ENCODE results near the gene RSAD2. TPM values are rescaled to one million over a fixed set of nuclear protein-coding genes. Genes with fewer than 3 reads are reported as not detected.

Gene RSAD2
- total and polyA plus RNA-seq, 9 of the 15 experiments (the other 6 are each of a cell fraction or from before 2014, with no cell fraction given): 0.15 to 1.4 (median 0.28) TPM

DNA sequence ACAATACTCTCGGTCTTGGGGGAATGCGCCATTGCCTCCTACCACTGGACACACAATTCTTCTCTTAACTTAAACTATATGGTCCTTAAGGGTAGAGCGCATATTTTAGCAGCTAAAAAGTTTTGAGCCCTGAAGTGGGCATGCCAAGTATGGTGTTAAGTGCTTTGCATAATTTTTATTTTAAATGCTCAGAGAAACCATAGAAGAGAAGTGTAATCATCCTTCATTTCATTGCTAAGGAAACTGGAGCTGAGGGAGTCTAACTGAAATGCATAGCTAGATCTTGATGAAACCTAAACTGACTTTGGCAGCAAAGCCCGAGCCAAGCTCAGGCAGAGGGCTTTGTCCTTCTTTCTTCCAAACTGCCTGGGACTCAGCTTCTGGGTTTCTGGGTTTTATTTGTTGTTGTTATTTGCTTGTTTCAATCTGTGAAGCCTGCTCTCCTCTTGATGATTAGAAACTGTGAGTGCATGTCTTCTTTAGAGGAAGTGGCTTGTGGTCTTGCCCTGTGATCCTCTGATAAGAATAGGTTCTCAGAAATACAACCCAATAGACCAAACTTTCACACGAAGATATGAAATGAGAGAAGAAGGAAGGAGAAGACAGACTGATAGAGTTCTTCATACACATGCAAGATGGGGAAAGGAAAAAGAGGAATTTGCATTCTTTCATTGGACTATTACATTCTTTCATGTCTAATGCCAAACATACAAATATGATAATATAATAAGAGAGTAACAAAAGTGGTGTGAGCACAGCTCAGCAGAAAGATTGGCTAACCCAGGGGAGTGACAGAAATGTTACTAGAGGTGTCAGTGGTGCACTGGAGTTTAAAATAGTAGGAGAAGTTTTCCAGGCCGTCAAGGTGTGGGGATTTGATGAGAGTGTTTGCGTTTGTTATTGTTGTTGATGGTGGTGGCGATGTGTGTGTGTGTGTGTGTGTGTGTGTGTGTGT, 32.1 kb downstream of the RSAD2 start (continued):
- TF ChIP-seq BCLAF1 (IDR thresholded peaks at IDR 0.05; ENCODE audit: borderline replicate concordance in 1 of 2, control insufficient read depth in 1 of 2, low read depth in 2 of 2, low read length in 1 of 2): no peak
- TF ChIP-seq DACH1 (IDR thresholded peaks at IDR 0.05; ENCODE audit: partially characterized antibody): no peak
- TF ChIP-seq, protein P1, sequence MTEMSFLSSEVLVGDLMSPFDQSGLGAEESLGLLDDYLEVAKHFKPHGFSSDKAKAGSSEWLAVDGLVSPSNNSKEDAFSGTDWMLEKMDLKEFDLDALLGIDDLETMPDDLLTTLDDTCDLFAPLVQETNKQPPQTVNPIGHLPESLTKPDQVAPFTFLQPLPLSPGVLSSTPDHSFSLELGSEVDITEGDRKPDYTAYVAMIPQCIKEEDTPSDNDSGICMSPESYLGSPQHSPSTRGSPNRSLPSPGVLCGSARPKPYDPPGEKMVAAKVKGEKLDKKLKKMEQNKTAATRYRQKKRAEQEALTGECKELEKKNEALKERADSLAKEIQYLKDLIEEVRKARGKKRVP (CRISPR knock-in tag; IDR thresholded peaks at IDR 0.05): no peak
- TF ChIP-seq, protein P2, sequence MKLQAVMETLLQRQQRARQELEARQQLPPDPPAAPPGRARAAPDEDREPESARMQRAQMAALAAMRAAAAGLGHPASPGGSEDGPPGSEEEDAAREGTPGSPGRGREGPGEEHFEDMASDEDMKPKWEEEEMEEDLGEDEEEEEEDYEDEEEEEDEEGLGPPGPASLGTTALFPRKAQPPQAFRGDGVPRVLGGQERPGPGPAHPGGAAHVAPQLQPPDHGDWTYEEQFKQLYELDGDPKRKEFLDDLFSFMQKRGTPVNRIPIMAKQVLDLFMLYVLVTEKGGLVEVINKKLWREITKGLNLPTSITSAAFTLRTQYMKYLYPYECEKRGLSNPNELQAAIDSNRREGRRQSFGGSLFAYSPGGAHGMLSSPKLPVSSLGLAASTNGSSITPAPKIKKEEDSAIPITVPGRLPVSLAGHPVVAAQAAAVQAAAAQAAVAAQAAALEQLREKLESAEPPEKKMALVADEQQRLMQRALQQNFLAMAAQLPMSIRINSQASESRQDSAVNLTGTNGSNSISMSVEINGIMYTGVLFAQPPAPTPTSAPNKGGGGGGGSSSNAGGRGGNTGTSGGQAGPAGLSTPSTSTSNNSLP (IDR thresholded peaks at IDR 0.05; ENCODE audit: borderline replicate concordance, low read depth, low read length): peak; percentile 58; the same call in 1 of the 2 replicates
- no peak for TF ChIP-seq E2F5 (CRISPR knock-in tag; IDR thresholded peaks at IDR 0.05)
- no peak; the same call in 1 of the 2 replicates for TF ChIP-seq TARDBP (IDR thresholded peaks at IDR 0.05)
- no peak for TF ChIP-seq CHD2 (IDR thresholded peaks at IDR 0.05; ENCODE audit: low read depth, low read length)
- peak; percentile 43 to 97; a peak in 2 of 4 replicates for TF ChIP-seq TBL1XR1 (IDR thresholded peaks at IDR 0.05; ENCODE audit: low read length in 2 of 2)
- TF ChIP-seq CBFA2T3 (IDR thresholded peaks at IDR 0.05): peak; percentile 96
- no peak for TF ChIP-seq SP2 (IDR thresholded peaks at IDR 0.05; ENCODE audit: extremely low read depth, low read depth, low read length, poor library complexity, severe bottlenecking)
- TF ChIP-seq, protein P3, sequence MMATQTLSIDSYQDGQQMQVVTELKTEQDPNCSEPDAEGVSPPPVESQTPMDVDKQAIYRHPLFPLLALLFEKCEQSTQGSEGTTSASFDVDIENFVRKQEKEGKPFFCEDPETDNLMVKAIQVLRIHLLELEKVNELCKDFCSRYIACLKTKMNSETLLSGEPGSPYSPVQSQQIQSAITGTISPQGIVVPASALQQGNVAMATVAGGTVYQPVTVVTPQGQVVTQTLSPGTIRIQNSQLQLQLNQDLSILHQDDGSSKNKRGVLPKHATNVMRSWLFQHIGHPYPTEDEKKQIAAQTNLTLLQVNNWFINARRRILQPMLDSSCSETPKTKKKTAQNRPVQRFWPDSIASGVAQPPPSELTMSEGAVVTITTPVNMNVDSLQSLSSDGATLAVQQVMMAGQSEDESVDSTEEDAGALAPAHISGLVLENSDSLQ (IDR thresholded peaks at IDR 0.05): peak; percentile 39
- peak; percentile 47; the same call in 1 of the 2 replicates for TF ChIP-seq ZEB2 (IDR thresholded peaks at IDR 0.05)
- no peak for TF ChIP-seq NFYB (IDR thresholded peaks at IDR 0.05; ENCODE audit: extremely low read depth, insufficient read length)
- no peak for TF ChIP-seq TCF7 (IDR thresholded peaks at IDR 0.05; ENCODE audit: borderline replicate concordance)
- no peak for TF ChIP-seq ZNF561 (CRISPR knock-in tag; conservative IDR thresholded peaks at IDR 0.05)
- no peak for TF ChIP-seq POLR2B (IDR thresholded peaks at IDR 0.05; ENCODE audit: low read depth, partially characterized antibody)
- peak; percentile 95 for TF ChIP-seq SOX6 (IDR thresholded peaks at IDR 0.05)
- TF ChIP-seq, protein P4, sequence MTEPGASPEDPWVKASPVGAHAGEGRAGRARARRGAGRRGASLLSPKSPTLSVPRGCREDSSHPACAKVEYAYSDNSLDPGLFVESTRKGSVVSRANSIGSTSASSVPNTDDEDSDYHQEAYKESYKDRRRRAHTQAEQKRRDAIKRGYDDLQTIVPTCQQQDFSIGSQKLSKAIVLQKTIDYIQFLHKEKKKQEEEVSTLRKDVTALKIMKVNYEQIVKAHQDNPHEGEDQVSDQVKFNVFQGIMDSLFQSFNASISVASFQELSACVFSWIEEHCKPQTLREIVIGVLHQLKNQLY (CRISPR knock-in tag; conservative IDR thresholded peaks at IDR 0.05): no peak
- no peak for TF ChIP-seq HCFC1 (IDR thresholded peaks at IDR 0.05; ENCODE audit: low read depth, low read length)
